Adrenal gland (tissue), 5 donors: ENCODE measurements around the gene TTN.

ENCODE experiments used
- CTCF ChIP-seq, 6 experiments: fragments of 450-650 bp in 4 of 6; fragments of 200-600 bp in 2 of 6; sonication (generic) in 1 of 6; IDR thresholded peaks; 1 replicate in 5 of 6; 2 replicates in 1 of 6; pipeline versions ENCODE4 v1.5.1 to v1.8.0; 2016 to 2021; ENCODE audit warnings: antibody characterized with exemption in 6 of 6, mild to moderate bottlenecking in 2 of 6, moderate library complexity in 1 of 6
- POLR2A ChIP-seq, 2 donors: fragments of 450-650 bp; IDR thresholded peaks; one replicate each; pipeline ENCODE4 v1.6.1; 2017; ENCODE audit warnings: antibody characterized with exemption in 2 of 2, mild to moderate bottlenecking in 2 of 2, moderate library complexity in 1 of 2
- donor health status: DM: no; HTN: no; CAD: no.

GRCh38 chr2:178530625-178531142, 276.5 kb downstream of the TTN start:
- TF ChIP-seq CTCF (IDR thresholded peaks at IDR 0.05), result no peak
- TF ChIP-seq POLR2A (IDR thresholded peaks at IDR 0.05), result no peak
